Left ventricle myocardium inferior (tissue), 1 donor: ENCODE measurements around the gene ACSF3. TPM values are rescaled to one million over a fixed set of nuclear protein-coding genes. Genes with fewer than 3 reads are reported as not detected.

Experiments
- DNase-seq: peaks from one replicate; pipeline ENCODE4 v3.0.0-alpha.2; 2020
- H3K27ac ChIP-seq: fragments of 200-600 bp; replicated peaks from 2 replicates; pipeline ENCODE4 v1.8.0; 2021
- H3K27me3 ChIP-seq: fragments of 200-600 bp; 2 replicates; pipeline ENCODE4 v1.8.0; 2021; ENCODE audit warnings: low read depth
- H3K36me3 ChIP-seq: fragments of 200-600 bp; 2 replicates; pipeline ENCODE4 v1.8.0; 2021
- H3K4me1 ChIP-seq: fragments of 200-600 bp; 2 replicates; pipeline ENCODE4 v1.8.0; 2021
- H3K4me3 ChIP-seq: fragments of 200-600 bp; 2 replicates; pipeline ENCODE4 v1.8.0; 2021; ENCODE audit warnings: mild to moderate bottlenecking, moderate library complexity
- H3K9me3 ChIP-seq: fragments of 200-600 bp; replicated peaks from 2 replicates; pipeline ENCODE4 v1.8.0; 2021
- intact Hi-C: fragments of 100-400 bp; cut with micrococcal nuclease; formaldehyde crosslinking; loops from one replicate; pipeline ENCODE4 v1.11.0; 2022
- total RNA-seq: library from RNA; stranded (reverse); fragmentation: NEBNext Ultra II Directional; extraction: Animal tissue kit (Norgen Biotek cat#: 25700); gene quantifications from one replicate; pipeline ENCODE4 v1.2.1, GENCODE V29; 2021
- TF ChIP-seq, protein P1 (sequence below): fragments of 200-600 bp; IDR thresholded peaks from 2 replicates; pipeline ENCODE4 v1.8.0; 2021; ENCODE audit warnings: antibody characterized with exemption, mild to moderate bottlenecking, borderline replicate concordance
- donor health status: DM: no; HTN: yes; CAD: no; lungs with severe emphysema.

ACSF3 gene
- total RNA-seq, 1 donor from 2014 or later: 16.7 TPM

DNA sequence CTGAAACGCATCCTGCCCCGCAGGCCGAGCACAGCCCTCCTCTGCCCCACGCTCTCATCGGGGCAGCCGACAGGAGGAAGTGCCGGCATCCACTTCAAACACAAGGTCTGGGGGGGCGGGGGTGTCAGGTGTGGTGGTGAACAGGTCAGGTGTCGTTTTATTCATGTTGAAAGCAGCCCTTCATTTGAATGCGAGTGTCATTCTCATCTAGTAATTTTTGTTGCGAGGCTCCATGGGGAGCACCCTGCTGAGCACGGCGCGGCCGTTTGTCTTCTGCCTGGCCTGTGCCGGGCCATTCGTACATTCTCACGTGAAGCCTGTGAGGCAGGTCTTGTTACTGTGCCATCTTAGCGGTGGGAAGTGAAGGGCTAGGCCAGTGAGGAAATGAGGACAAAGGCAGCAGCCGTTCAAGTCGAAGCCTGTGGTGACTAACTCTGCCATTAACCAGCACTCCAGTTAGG, 1.9 kb downstream of the ACSF3 start:
- H3K4me3 ChIP-seq: no peak overlapping the region
- intact Hi-C loops: no loop called here
- peaks cover 4% of the 10 kb centered on the region for H3K36me3 ChIP-seq
- DNase-seq: no peak
- H3K4me1 ChIP-seq: peaks cover 39% of the 10 kb centered on the region
- peaks cover 23% of the 10 kb centered on the region for H3K27me3 ChIP-seq
- no peaks in the 10 kb centered on the region for H3K9me3 ChIP-seq
- no peak overlapping the region for H3K27ac ChIP-seq
- TF ChIP-seq, protein P1, sequence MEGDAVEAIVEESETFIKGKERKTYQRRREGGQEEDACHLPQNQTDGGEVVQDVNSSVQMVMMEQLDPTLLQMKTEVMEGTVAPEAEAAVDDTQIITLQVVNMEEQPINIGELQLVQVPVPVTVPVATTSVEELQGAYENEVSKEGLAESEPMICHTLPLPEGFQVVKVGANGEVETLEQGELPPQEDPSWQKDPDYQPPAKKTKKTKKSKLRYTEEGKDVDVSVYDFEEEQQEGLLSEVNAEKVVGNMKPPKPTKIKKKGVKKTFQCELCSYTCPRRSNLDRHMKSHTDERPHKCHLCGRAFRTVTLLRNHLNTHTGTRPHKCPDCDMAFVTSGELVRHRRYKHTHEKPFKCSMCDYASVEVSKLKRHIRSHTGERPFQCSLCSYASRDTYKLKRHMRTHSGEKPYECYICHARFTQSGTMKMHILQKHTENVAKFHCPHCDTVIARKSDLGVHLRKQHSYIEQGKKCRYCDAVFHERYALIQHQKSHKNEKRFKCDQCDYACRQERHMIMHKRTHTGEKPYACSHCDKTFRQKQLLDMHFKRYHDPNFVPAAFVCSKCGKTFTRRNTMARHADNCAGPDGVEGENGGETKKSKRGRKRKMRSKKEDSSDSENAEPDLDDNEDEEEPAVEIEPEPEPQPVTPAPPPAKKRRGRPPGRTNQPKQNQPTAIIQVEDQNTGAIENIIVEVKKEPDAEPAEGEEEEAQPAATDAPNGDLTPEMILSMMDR: no peak

DNA sequence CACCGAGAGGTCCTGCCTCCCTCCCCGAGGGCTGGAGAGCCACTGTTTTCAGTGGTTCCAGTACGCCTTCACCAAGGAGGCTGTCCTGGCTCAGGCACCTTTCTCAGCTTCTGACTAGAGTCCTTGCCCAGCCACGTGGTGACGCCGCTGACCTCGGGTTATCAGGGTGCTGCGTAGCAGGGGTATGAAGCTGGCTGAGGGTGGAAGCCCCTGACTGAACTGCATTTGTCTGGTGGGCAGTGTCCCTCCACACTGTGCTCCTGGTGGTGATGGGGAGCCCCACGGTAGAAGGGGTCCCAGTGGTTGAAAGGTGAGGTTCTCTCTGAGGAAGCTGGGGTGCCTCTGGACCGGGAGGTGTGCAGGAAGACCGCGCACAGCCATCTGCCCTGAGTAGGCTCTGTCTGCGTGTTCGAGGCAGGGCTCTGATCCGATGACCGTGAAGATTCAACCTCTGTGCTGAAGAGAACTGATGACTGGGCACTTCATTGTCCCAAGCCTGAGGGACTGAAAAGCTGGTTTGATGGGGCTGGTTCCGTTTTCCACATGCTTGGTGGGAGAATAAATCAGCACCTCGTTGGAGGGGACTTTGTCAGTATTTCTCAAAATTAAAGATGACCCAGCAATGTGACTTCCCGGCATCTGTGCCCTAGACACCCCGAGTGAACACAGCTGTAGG, 2.5 kb downstream of the ACSF3 start:
- H3K4me3 ChIP-seq: no peak overlapping the region
- H3K27ac ChIP-seq: no peak overlapping the region
- H3K9me3 ChIP-seq: no peaks in the 10 kb centered on the region
- TF ChIP-seq, protein P1: no peak
- intact Hi-C loops: no loop called here
- DNase-seq: no peak
- H3K36me3 ChIP-seq: peaks cover 10% of the 10 kb centered on the region
- peaks cover 39% of the 10 kb centered on the region for H3K4me1 ChIP-seq
- H3K27me3 ChIP-seq: peaks cover 17% of the 10 kb centered on the region

GRCh38 chr16:89096768-89097391, 3.2 kb downstream of the ACSF3 start:
- DNase-seq: no peak
- peaks cover 39% of the 10 kb centered on the region for H3K4me1 ChIP-seq
- peaks cover 10% of the 10 kb centered on the region for H3K27me3 ChIP-seq
- intact Hi-C loops: no loop called here
- H3K27ac ChIP-seq: no peak overlapping the region
- TF ChIP-seq, protein P1: no peak
- no peaks in the 10 kb centered on the region for H3K9me3 ChIP-seq
- peaks cover 17% of the 10 kb centered on the region for H3K36me3 ChIP-seq
- H3K4me3 ChIP-seq: no peak overlapping the region

GRCh38 chr16:89097392-89097772, 3.7 kb downstream of the ACSF3 start:
- TF ChIP-seq, protein P1: no peak
- no peak overlapping the region for H3K4me3 ChIP-seq
- no peaks in the 10 kb centered on the region for H3K9me3 ChIP-seq
- intact Hi-C loops: no loop called here
- no peak for DNase-seq
- H3K27me3 ChIP-seq: peaks cover 5% of the 10 kb centered on the region
- peaks cover 22% of the 10 kb centered on the region for H3K36me3 ChIP-seq
- H3K4me1 ChIP-seq: peaks cover 39% of the 10 kb centered on the region
- H3K27ac ChIP-seq: no peak overlapping the region

DNA sequence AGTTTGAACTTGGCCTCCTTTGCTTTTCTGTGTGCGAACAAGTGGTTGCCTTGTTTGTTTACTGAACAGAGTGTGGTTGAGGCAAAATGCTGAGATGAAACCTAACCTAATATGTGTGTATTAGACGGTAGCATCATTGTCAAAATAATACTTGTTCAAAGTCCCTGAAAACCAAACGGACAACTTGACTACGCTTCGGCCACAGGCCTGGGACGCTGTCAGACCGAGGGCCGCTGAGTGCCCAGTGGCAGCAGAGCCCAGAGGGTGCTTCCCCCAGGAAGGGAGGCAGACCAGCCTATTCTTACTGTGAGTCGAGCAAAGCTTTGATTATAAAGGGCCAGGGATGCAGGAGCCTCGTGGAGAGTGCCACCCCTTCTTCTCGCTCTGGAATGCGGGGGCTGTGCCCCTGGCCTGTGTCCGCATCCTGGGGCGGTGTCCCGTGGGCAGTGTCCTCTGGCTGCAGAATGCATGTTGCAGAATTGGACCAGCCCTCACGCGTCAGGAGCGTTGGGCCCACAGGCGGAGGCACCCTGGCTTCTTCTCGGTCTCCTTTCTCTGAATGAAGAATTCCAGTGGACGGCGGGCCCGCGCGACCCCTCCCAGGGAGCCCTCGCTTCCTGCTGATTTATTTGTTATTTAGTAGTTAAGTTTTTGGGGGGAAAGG, 5.2 kb downstream of the ACSF3 start:
- TF ChIP-seq, protein P1: no peak
- peaks cover 32% of the 10 kb centered on the region for H3K4me1 ChIP-seq
- no peak for DNase-seq
- intact Hi-C loops: no loop called here
- peaks cover 38% of the 10 kb centered on the region for H3K36me3 ChIP-seq
- H3K9me3 ChIP-seq: no peaks in the 10 kb centered on the region
- no peak overlapping the region for H3K27ac ChIP-seq
- H3K4me3 ChIP-seq: no peak overlapping the region
- H3K27me3 ChIP-seq: no peaks in the 10 kb centered on the region
